Brain microvascular endothelial cell (primary cell): Measurements from ENCODE around the gene DGKA.

Experiments
- DNase-seq: peaks from one replicate; pipeline ENCODE4 v3.0.0-alpha.2; 2020
- H3K27ac ChIP-seq: fragments of 250-450 bp; sonication (Bioruptor Pico); 2 replicates; pipeline ENCODE4 v1.5.1; 2020; ENCODE audit warnings: mild to moderate bottlenecking, moderate library complexity
- H3K27me3 ChIP-seq: fragments of 250-450 bp; sonication (Bioruptor Pico); replicated peaks from 2 replicates; pipeline ENCODE4 v1.5.1; 2020; ENCODE audit warnings: mild to moderate bottlenecking
- H3K36me3 ChIP-seq: fragments of 250-450 bp; sonication (Bioruptor Pico); replicated peaks from 2 replicates; pipeline ENCODE4 v1.5.1; 2020; ENCODE audit warnings: mild to moderate bottlenecking
- H3K4me3 ChIP-seq: 2 replicates; pipeline ENCODE4 v1.5.1; 2011; ENCODE audit warnings: low read depth, mild to moderate bottlenecking, control low read depth, low read length, moderate library complexity
- in situ Hi-C: cut with HindIII; loops from 2 replicates; pipeline ENCODE4 v1.10.0; 2017; ENCODE audit warnings: low sequenced_read_pairs, low pct_ligation_motif_present
- TF ChIP-seq, protein P1 (sequence below): IDR thresholded peaks from 2 replicates; pipeline ENCODE4 v1.5.1; 2011; ENCODE audit warnings: low read depth, mild to moderate bottlenecking, moderate library complexity, low read length, control low read depth, inconsistent platforms; ENCODE audit errors: missing control alignments

The DGKA gene

DNA sequence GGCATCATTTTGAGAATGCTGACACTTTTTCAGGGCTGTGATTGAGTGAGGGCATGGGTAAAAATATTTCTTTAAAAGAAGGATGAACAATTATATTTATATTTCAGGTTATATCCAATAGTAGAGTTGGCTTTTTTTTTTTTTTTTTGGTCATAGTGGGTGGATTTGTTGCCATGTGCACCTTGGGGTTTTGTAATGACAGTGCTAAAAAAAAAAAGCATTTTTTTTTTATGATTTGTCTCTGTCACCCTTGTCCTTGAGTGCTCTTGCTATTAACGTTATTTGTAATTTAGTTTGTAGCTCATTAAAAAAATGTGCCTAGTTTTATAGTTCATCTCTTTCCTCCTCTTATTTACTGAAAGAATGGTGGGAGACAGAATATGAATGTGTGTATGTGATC, 41.5 kb downstream of the DGKA start:
- in situ Hi-C loops, result no loop called here
- no peaks in the 10 kb centered on the region for H3K27me3 ChIP-seq
- H3K27ac ChIP-seq, result peak overlapping the region; percentile 92
- no peak for DNase-seq
- H3K4me3 ChIP-seq, result peak overlapping the region; percentile 66
- no peaks in the 10 kb centered on the region for H3K36me3 ChIP-seq
- TF ChIP-seq, protein P1, sequence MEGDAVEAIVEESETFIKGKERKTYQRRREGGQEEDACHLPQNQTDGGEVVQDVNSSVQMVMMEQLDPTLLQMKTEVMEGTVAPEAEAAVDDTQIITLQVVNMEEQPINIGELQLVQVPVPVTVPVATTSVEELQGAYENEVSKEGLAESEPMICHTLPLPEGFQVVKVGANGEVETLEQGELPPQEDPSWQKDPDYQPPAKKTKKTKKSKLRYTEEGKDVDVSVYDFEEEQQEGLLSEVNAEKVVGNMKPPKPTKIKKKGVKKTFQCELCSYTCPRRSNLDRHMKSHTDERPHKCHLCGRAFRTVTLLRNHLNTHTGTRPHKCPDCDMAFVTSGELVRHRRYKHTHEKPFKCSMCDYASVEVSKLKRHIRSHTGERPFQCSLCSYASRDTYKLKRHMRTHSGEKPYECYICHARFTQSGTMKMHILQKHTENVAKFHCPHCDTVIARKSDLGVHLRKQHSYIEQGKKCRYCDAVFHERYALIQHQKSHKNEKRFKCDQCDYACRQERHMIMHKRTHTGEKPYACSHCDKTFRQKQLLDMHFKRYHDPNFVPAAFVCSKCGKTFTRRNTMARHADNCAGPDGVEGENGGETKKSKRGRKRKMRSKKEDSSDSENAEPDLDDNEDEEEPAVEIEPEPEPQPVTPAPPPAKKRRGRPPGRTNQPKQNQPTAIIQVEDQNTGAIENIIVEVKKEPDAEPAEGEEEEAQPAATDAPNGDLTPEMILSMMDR, result no peak

DNA sequence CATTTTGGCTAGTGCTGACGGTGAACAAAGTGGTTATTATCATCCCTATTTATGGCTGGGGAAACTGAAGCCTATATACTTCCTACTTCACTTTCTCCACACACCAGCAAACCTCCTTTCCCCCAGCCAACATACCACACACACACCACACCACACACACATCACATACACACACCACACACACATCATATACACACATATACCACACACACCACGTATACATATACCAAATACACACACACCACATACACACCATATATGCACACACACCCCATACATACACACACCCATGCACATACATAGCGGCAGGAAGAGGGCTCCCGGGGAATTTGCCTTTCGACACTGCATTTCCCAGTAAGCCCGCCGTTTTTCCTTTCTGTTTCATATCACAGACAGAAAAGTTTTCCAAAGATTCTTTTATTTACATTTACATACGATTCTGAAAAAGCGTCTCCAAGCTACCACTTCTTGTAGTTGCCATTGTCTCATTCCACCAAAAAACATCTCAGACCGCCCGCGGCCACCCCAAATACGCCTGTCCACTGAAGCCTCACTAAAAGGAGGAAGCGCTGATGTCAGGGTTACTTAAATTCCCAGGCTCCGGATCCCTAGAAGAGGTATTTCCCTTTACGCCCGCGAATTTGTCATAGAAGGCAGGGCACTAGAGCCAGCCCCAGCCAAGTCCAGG, 42.1 kb downstream of the DGKA start:
- in situ Hi-C loops, result no loop called here
- DNase-seq, result peak; percentile 46
- TF ChIP-seq, protein P1, result no peak
- H3K4me3 ChIP-seq, result peak overlapping the region; percentile 66
- no peaks in the 10 kb centered on the region for H3K27me3 ChIP-seq
- H3K27ac ChIP-seq, result peak overlapping the region; percentile 92
- H3K36me3 ChIP-seq, result no peaks in the 10 kb centered on the region

GRCh38 chr12:55973599-55974307, 42.8 kb downstream of the DGKA start, which contains the start of gene RAB5B:
RAB5B (plus strand) TSS chr12:55974078; CDS start chr12:55986961, 12,883 bp downstream.
- H3K36me3 ChIP-seq, result no peaks in the 10 kb centered on the region
- in situ Hi-C loops, result no loop called here
- no peaks in the 10 kb centered on the region for H3K27me3 ChIP-seq
- peak within 1 kb of the TSS; percentile 95 for H3K4me3 ChIP-seq
- peak; percentile 100 for DNase-seq
- TF ChIP-seq, protein P1, result no peak
- peak within 1 kb of the TSS; percentile 92 for H3K27ac ChIP-seq

- Histone ChIP-seq H3K4me3 (peak overlapping the region; percentile 95), H3K27ac (peak overlapping the region; percentile 90), H3K27me3 (no peaks in the 10 kb centered on the region), H3K36me3 (peaks cover 2% of the 10 kb centered on the region)
- in situ Hi-C loops, result no loop called here
- TF ChIP-seq, protein P1, result no peak
- DNase-seq, result peak; percentile 32
Measured at GRCh38 chr12:55974308-55974730, 43.4 kb downstream of the DGKA start.

- no peaks in the 10 kb centered on the region for H3K27me3 ChIP-seq
- no peak overlapping the region for H3K4me3 ChIP-seq
- no peak for DNase-seq
- H3K27ac ChIP-seq, result no peak overlapping the region
- in situ Hi-C loops, result no loop called here
- TF ChIP-seq, protein P1, result no peak
- H3K36me3 ChIP-seq, result peaks cover 20% of the 10 kb centered on the region
Measured at GRCh38 chr12:55978393-55978792, 47.4 kb downstream of the DGKA start.
